Large intestine (tissue), 3 donors: ENCODE results near the gene SPTY2D1. TPM values are rescaled to one million over a fixed set of nuclear protein-coding genes. Genes with fewer than 3 reads are reported as not detected.
A peak's percentile ranks its signal among the peaks of the same experiment; 100 is the strongest.
"Not testable (repeated sequence)": the region's sequence is repeated elsewhere in the genome, so short reads cannot be mapped to it uniquely, and the experiment has no call there.

Source experiments
- DNase-seq, 2 donors: peaks; one replicate each; pipeline versions ENCODE4 v3.0.0 to v3.0.0-alpha.2; 2013
- H3K27ac ChIP-seq: one replicate; pipeline ENCODE4 v1.5.1; 2013; ENCODE audit warnings: low read length
- H3K27me3 ChIP-seq: 2 replicates; pipeline ENCODE4 v1.6.1; 2013; ENCODE audit warnings: low read length; ENCODE audit not compliant: control insufficient read depth, insufficient read depth
- H3K36me3 ChIP-seq: 2 replicates; pipeline ENCODE4 v1.6.1; 2013; ENCODE audit warnings: low read length; ENCODE audit not compliant: control insufficient read depth, insufficient read depth
- H3K4me1 ChIP-seq: one replicate; pipeline ENCODE4 v1.6.1; 2013; ENCODE audit warnings: low read length; ENCODE audit not compliant: control insufficient read depth, insufficient read depth
- H3K4me3 ChIP-seq: one replicate; pipeline ENCODE4 v1.5.1; 2013; ENCODE audit warnings: low read length
- H3K9me3 ChIP-seq: one replicate; pipeline ENCODE4 v1.6.1; 2013; ENCODE audit warnings: mild to moderate bottlenecking, low read depth, low read length, moderate library complexity; ENCODE audit not compliant: control insufficient read depth
- WGBS: methylation state at CpG from one replicate; pipeline ENCODE4 v1.1.5; 2013; ENCODE audit warnings: low lambda C conversion rate; ENCODE audit not compliant: insufficient coverage; 5-methylcytosine and 5-hydroxymethylcytosine counted together
- polyA plus RNA-seq: library from polyadenylated mRNA; unstranded; fragments of 120-200 nt; gene quantifications from one replicate; pipeline ENCODE4 v1.2.1, GENCODE V29; 2013

Gene SPTY2D1
- polyA plus RNA-seq, 1 donor: 16.5 TPM

- H3K36me3 ChIP-seq: no peaks in the 10 kb centered on the region
- WGBS: no CpG with 5 or more reads among the region's 4 CpGs
- H3K27ac ChIP-seq: no peak overlapping the region
- no peaks in the 10 kb centered on the region for H3K9me3 ChIP-seq
- no peaks in the 10 kb centered on the region for H3K27me3 ChIP-seq
- no peaks in the 10 kb centered on the region for H3K4me1 ChIP-seq
- DNase-seq: no peak
- H3K4me3 ChIP-seq: no peak overlapping the region
Observed at GRCh38 chr11:18668131-18668530, 34.0 kb upstream of the SPTY2D1 start.

GRCh38 chr11:18665353-18665872 lies 31.3 kb upstream of the SPTY2D1 start:
- H3K4me1 ChIP-seq, H3K27me3 ChIP-seq, H3K27ac ChIP-seq, DNase-seq, H3K4me3 ChIP-seq, H3K36me3 ChIP-seq, H3K9me3 ChIP-seq: not testable (repeated sequence)
- WGBS: no CpG with 5 or more reads among the region's 10 CpGs

DNA sequence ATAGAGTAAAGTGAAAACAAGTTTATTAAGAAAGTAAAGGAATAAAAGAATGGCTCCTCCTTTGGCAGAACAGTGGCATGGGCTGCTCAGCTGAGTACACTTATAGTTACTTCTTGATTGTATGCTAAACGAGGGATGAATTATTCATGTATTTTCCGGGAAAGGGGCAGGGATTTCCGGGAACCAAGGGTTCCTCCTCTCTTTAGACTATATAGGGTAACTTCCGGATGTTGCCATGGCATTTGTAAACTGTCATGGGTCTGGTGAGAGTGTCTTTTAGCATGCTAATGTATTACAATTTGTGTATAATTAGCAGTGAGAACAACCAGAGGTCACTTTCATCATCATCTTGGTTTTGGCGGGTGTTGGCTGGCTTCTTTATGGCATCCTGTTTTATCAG lies 23.5 kb upstream of the SPTY2D1 start:
- peaks cover 3% of the 10 kb centered on the region for H3K9me3 ChIP-seq
- H3K36me3 ChIP-seq: no peaks in the 10 kb centered on the region
- no CpG with 5 or more reads among the region's 5 CpGs for WGBS
- H3K4me3 ChIP-seq: no peak overlapping the region
- H3K4me1 ChIP-seq: no peaks in the 10 kb centered on the region
- H3K27ac ChIP-seq: no peak overlapping the region
- no peak for DNase-seq
- H3K27me3 ChIP-seq: no peaks in the 10 kb centered on the region

- WGBS: 93% methylated on average over 2 of the region's 19 CpGs
- no peak overlapping the region for H3K27ac ChIP-seq
- no peak overlapping the region for H3K4me3 ChIP-seq
- no peaks in the 10 kb centered on the region for H3K27me3 ChIP-seq
- H3K9me3 ChIP-seq: no peaks in the 10 kb centered on the region
- no peaks in the 10 kb centered on the region for H3K36me3 ChIP-seq
- H3K4me1 ChIP-seq: no peaks in the 10 kb centered on the region
- peak; percentile 33 to 36 for DNase-seq
Observed at GRCh38 chr11:18650859-18651557, 16.9 kb upstream of the SPTY2D1 start.

DNA sequence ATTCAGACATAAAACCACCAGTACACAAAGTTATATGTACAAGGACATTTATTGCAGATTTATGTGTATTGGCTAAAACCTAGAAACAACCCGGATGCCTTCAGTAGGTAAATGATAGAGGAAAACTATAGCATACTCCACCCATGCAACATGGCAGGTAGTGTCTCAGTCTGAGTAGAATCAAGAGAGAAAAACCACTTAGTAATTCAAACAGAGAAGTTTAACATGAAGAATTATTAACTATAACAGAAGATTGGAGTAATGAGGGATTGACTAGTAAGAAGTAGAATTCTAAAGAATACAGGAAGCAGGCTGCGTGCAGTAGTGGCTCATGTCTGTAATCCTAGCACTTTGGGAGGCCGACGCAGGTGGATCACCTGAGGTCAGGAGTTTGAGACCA lies 16.2 kb upstream of the SPTY2D1 start:
- no peaks in the 10 kb centered on the region for H3K36me3 ChIP-seq
- no peak overlapping the region for H3K27ac ChIP-seq
- DNase-seq: no peak
- no peaks in the 10 kb centered on the region for H3K4me1 ChIP-seq
- H3K27me3 ChIP-seq: no peaks in the 10 kb centered on the region
- H3K4me3 ChIP-seq: no peak overlapping the region
- no CpG with 5 or more reads among the region's 4 CpGs for WGBS
- no peaks in the 10 kb centered on the region for H3K9me3 ChIP-seq

DNA sequence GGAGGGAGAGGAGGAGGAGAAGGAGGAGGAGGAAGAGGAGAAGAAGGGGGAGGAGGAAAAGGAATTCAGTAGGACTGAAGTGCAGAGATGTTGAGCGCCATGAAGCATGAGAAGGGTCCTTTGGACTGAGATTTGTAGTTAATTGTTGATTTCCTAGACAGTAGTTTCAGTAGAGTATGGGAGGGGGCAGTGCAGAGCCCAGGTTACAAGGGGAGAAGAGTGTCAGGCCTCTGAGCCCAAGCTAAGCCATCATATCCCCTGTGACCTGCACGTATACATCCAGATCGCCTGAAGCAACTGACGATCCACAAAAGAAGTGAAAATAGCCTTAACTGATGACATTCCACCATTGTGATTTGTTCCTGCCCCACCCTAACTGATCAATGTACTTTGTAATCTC lies 8.9 kb upstream of the SPTY2D1 start:
- H3K36me3 ChIP-seq, H3K4me1 ChIP-seq, H3K27ac ChIP-seq, H3K27me3 ChIP-seq, H3K4me3 ChIP-seq, DNase-seq, H3K9me3 ChIP-seq: not testable (repeated sequence)
- WGBS: no CpG with 5 or more reads among the region's 4 CpGs

GRCh38 chr11:18641677-18642076 lies 7.5 kb upstream of the SPTY2D1 start:
- Histone ChIP-seq H3K9me3 (no peaks in the 10 kb centered on the region), H3K27ac (no peak overlapping the region), H3K4me3 (no peak overlapping the region), H3K27me3 (peaks cover 4% of the 10 kb centered on the region), H3K36me3 (no peaks in the 10 kb centered on the region), H3K4me1 (no peaks in the 10 kb centered on the region)
- DNase-seq: no peak
- WGBS: no CpG with 5 or more reads among the region's 1 CpG

GRCh38 chr11:18633256-18634139 lies 644 bp downstream of the SPTY2D1 start:
- Histone ChIP-seq H3K4me3 (peak overlapping the region; percentile 83), H3K4me1 (peaks cover 2% of the 10 kb centered on the region), H3K36me3 (peaks cover 1% of the 10 kb centered on the region), H3K9me3 (no peaks in the 10 kb centered on the region), H3K27me3 (peaks cover 2% of the 10 kb centered on the region), H3K27ac (peak overlapping the region; percentile 96)
- no CpG with 5 or more reads among the region's 31 CpGs for WGBS
- peak in 1 of 2 donors; percentile 8 for DNase-seq

- peaks cover 2% of the 10 kb centered on the region for H3K4me1 ChIP-seq
- H3K27ac ChIP-seq: no peak overlapping the region
- peaks cover 2% of the 10 kb centered on the region for H3K27me3 ChIP-seq
- peaks cover 2% of the 10 kb centered on the region for H3K36me3 ChIP-seq
- H3K4me3 ChIP-seq: peak overlapping the region; percentile 83
- no peak for DNase-seq
- H3K9me3 ChIP-seq: no peaks in the 10 kb centered on the region
- 0% methylated on average over 1 of the region's 2 CpGs for WGBS
Observed at GRCh38 chr11:18632841-18633240, 1.3 kb downstream of the SPTY2D1 start.

- Histone ChIP-seq H3K27ac (no peak overlapping the region), H3K27me3 (no peaks in the 10 kb centered on the region), H3K36me3 (peaks cover 2% of the 10 kb centered on the region), H3K9me3 (no peaks in the 10 kb centered on the region), H3K4me3 (no peak overlapping the region), H3K4me1 (no peaks in the 10 kb centered on the region)
- no peak for DNase-seq
- no CpG with 5 or more reads among the region's 1 CpG for WGBS
Observed at GRCh38 chr11:18624161-18624560, 10.0 kb downstream of the SPTY2D1 start.
